ENCODE data around the gene TEX11.
"Not testable (repeated sequence)": the region's sequence is repeated elsewhere in the genome, so short reads cannot be mapped to it uniquely, and the experiment has no call there.

The TEX11 gene

DNA sequence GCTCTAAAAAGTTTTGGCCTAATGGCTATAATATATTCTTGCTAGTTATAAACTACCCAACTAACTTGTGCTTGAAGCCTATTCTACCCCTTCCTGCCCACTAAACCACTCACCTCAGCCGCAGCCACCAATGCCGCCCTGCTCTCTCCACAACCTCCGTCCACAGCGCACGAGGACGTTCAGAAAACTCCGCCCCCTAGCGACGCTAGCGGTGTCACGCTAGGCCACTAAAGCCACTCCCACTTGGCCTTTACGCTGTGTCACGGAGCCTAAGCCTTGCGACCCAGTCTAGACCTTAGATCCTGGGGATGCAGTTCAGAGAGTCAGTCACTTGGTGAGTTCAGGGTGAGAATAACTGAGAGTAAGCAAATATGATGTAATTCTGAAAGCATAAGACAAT is at the start of gene TEX11:
TEX11 (minus strand) TSS at position 171 of the 400 bp plus-strand sequence. CDS start 922 bp downstream, outside the sequence.
- DNase-seq (ENCODE audit: low read depth in 3 of 3): no peak

DNA sequence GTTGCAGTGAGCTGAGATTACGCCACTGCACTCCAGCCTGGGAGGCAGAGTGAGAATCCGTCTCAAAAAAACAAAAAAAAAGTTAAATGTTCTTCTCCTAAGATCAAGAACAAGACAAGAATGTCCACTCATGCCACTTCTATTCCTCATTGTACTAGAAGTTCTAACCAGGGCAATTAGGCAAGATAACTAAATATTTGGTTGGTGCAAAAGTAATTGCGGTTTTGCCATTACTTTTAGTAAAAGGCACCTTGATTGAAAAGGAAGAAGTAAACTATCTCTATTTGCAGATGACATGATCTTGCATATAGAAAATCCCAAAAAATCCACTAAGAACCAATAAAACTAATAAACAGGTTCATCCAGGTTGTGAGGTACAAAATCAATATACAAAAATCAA is 46.4 kb upstream of the TEX11 start:
- no peak for DNase-seq (ENCODE audit: low read depth in 3 of 3)

DNA sequence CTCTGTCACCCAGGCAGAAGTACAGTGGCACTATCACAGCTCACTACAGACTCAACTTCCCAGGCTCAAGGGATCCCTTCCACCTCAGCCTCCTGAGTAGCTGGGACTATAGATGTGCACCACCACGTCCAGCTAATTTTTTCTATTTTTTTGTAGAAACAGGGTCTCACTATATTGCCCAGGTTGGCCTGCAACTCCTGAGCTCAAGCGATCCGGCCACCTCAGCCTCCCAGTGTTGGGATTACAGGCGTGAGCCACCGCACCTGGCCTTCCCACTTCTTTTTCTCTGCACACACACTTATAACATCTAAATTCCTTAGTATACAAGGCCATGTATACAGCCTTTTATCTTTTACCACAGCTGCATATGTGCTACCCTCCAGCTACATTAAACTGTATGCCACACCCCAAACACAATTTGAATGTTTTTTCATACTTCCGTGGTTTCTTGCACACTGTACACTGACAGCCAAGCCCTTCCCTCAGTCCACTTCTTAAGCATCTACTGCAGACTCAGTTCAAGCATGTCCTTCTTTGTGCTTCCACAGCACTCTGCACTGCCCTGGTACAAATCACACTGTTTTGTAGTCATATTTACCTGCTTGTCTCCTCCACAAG is 15.9 kb upstream of the TEX11 start:
- DNase-seq (ENCODE audit: low read depth in 3 of 3): no peak

DNA sequence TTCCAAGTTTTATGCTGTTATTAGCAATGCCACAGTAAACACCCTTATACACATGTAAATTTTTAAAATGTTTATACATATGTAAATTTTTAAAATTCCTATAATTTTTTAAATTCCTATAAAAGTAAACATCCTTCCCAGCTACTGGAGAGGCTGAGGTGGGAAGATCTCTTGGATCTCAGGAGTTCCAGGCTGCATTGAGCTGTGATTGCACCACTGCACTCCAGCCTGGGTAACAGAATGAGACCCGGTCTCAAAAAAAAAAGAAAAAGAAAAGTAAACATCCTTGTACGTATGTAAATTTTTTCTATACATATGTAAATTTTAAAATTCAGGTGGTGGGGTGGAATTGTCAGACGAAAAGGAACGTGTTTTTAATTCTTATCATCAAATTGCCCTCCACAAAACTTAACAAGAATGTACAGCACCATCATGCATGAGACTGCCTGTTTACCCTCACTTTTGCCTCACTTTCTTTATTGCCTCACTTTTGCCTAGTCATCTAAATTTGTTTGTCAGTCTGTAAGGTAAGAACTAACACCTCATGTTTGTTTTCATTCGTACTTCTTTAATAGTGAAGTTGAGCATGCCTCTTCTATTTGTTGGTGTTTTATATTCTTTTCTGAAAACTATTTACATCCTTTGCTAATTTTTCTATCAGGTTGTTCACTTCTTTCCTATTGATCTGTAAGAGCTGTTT is 14.4 kb upstream of the TEX11 start:
- DNase-seq (ENCODE audit: low read depth in 3 of 3): no peak

DNA sequence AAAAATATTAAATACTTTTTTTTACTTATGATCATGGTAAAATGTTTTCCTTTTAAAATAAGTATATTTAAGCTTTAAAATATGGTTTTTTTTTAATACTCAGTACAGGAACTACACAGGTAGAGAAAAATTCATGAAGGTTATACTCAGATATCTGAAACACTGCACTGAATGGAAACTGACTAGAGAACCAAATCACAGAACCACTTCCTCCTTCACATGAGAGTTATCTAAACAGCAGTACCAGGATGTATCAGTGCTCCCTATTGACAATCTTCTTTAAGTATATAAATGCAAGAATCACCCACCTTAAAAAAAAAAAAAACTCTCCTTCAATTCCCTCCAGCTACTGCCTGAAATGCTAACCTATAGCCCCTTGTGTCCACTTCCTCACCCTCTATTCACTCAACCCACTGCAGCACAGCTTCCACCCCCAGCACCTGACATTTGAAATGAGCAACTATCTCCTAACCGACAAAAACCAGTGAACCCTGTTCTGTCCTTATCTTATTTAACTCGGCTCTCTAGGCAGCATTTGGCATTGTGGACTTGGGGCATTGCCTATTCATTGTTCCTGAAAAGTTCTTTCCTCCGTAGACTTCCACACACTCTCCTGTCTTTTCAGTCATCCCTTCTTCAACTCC is 13.3 kb upstream of the TEX11 start:
- DNase-seq (ENCODE audit: low read depth in 3 of 3): no peak

DNA sequence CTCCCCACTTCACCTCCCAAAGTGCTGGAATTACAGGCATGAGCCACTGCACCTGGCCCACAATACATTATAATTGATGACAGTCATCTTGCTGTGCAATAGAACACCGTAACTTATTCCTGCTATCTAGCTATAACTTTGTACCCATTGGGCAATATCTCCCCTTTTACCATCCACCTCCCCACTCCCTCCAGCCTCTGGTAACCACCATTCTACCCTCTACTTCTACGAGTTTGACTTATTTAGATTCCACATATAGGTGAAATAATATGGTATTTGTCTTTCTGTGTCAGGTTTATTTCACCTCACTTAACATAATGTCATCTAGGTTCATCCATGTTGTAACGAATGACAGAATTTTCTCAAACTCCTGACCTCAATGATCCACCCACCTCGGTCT is 8.2 kb upstream of the TEX11 start:
- DNase-seq (ENCODE audit: low read depth in 3 of 3): no peak

DNA sequence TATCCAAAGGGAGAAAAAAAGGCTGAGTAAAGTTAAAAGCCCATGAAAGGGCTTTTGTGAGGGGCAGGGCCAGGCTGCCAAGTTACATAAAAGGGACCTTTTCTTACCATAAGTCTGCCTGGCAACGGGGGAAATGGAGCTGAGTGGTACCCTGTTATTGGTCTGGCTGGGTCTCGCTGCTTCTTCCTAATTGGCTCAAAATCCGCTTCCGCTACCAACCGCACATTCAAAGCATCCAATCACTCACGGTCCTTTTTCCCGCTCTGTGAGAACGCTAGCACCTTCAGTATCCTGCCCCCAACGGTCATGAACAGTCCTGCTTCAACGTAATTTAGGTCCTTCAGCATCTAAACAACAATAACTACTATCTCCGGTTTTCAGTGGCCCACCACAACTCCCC is 611 bp downstream of the TEX11 start:
- no peak for DNase-seq (ENCODE audit: low read depth in 3 of 3)

DNA sequence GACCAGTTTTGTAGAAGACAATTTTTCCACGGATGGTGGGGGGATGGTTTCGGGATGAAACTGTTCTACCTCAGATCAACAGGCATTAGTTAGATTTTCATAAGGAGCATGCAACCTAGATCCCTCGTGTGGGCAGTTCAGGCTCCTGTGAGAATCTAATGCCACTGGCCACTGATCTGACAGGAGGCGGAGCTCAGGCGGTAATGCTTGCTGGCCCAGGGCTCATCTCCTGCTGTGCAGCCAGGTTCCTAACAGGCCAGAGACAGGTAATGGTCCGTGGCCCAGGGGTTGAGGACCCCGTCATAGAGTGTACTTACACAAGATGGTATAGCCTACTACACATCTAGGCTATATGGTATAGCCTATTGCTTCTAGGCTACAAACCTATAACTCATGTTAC is 7.0 kb downstream of the TEX11 start:
- DNase-seq (ENCODE audit: low read depth in 3 of 3): no peak

DNA sequence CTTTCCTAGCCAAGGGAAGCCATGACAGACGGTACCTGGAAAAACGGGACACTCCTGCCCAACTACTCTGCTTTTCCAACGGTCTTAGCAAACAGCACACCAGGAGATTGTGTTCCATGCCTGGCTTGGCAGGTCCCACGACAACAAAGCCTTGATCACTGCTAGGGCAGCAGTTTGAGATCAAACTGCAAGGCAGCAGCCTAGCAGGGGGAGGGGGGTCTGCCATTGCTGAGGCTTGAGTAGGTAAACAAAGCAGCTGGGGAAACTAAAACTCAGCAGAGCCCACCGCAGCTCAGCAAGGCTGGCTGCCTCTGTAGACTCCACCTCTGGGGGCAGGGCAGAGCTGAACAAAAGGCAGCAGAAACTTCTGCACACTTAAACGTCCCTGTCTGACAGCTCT is 18.1 kb downstream of the TEX11 start:
- DNase-seq (ENCODE audit: low read depth in 3 of 3): not testable (repeated sequence)

DNA sequence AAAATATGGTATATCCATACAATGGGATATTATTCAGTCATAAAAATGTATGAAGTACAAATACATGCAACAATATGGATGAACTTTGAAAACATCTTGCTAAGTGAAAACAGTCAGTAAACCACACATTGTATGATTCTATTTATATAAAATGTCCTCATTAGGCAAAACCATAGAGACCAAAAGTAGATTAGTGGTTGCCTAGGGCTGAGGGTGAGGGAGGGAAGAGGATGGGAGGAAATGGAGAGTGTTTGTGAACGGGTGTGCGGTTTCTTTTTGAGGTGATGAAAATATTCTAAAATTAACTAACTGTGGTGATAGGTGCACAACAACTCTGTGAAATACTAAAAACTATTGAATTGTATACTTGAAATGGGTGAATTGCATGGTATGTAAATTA is 29.6 kb downstream of the TEX11 start:
- no peak for DNase-seq (ENCODE audit: low read depth in 3 of 3)

DNA sequence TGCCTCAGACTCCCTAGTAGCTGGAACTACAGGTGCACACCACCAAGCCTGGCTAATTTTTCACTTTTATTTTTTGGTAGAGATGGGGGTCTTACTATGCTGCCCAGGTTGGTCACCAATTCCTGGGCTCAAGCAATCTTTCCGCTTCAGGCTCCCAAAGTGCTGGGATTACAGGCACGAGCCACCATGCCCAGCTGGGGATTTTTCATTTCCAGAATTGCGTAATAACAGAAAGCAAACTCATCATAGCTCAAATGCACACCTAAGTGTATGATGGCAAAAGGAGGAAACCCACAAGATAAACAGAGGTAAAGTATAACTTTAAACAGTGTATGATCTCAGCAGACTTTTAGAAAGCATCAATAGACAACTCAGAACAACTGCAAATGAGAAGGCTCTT is 56.2 kb downstream of the TEX11 start:
- DNase-seq (ENCODE audit: low read depth in 3 of 3): no peak

DNA sequence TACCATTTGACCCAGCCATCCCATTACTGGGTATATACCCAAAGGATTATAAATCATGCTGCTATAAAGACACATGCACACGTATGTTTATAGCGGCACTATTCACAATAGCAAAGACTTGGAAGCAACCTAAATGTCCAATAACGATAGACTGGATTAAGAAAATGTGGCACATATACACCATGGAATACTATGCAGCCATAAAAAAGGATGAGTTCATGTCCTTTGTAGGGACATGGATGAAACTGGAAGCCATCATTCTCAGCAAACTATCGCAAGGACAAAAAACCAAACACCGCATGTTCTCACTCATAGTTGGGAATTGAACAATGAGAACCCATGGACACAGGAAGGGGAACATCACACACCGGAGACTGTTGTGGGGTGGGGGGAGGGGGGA is 64.4 kb downstream of the TEX11 start:
- not testable (repeated sequence) for DNase-seq (ENCODE audit: low read depth in 3 of 3)

DNA sequence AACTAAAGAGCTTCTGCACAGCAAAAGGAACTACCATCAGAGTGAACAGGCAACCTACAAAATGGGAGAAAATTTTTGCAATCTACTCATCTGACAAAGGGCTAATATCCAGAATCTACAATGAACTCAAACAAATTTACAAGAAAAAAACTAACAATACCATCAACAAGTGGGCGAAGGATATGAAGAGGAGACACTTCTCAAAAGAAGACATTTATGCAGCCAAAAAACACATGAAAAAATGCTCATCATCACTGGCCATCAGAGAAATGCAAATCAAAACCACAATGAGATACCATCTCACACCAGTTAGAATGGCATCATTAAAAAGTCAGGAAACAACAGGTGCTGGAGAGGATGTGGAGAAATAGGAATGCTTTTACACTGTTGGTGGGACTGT is 64.9 kb downstream of the TEX11 start:
- DNase-seq (ENCODE audit: low read depth in 3 of 3): not testable (repeated sequence)

DNA sequence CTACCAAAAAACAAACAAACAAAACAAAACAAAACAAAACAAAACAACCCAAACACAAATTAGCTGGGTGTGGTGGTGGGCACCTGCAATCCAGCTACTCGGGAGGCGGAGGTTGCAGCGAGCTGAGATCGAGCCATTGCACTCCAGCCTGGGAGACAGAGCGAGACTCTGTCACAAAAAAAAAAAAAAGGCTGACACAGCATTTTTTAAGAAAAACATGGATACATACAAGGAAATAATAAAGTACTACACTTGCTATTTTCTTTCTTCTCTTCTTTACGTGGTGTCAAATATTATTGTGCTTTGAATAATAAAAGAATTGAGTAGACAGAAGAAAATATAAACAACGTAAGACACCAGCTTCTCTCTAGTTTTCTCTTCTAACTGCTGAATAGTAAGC is 73.9 kb downstream of the TEX11 start:
- no peak for DNase-seq (ENCODE audit: low read depth in 3 of 3)

DNA sequence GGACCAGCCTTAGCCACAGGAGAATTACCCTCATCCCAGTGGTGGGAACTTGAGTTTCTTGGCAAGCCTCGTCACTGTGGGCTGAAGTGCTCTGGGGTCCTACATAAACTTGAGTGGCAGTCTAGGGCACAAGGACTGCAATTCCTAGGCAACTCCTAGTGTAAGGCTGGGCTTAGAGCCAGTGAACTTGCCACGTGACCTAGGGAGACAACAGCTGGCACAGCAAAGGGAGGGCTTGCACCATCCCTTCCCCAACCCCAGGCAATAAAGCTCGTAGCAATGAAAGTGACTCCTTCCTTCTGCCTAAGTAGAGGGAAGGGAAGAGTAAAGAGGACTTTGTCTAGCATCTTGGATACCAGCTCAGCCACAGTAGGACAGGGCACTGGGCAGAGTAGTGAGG is 81.8 kb downstream of the TEX11 start:
- DNase-seq (ENCODE audit: low read depth in 3 of 3): no peak

DNA sequence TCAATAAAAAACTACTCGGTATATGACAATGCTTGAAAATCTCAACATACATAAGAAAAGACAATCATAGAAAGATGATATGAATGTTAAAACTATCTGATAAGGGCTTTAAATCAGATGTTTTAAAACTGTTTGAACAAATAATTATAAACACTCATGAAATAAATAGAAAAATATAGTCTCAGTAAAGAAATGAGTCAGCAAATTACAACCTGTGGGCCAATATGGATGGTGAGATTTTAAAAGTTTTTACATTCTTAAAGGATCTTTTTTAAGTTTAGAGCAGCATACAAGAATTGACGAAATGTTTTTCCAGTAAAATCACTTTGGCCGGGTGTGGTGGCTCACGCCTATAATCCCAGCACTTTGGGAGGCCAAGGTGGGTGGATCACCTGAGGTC is 83.1 kb downstream of the TEX11 start:
- no peak for DNase-seq (ENCODE audit: low read depth in 3 of 3)

DNA sequence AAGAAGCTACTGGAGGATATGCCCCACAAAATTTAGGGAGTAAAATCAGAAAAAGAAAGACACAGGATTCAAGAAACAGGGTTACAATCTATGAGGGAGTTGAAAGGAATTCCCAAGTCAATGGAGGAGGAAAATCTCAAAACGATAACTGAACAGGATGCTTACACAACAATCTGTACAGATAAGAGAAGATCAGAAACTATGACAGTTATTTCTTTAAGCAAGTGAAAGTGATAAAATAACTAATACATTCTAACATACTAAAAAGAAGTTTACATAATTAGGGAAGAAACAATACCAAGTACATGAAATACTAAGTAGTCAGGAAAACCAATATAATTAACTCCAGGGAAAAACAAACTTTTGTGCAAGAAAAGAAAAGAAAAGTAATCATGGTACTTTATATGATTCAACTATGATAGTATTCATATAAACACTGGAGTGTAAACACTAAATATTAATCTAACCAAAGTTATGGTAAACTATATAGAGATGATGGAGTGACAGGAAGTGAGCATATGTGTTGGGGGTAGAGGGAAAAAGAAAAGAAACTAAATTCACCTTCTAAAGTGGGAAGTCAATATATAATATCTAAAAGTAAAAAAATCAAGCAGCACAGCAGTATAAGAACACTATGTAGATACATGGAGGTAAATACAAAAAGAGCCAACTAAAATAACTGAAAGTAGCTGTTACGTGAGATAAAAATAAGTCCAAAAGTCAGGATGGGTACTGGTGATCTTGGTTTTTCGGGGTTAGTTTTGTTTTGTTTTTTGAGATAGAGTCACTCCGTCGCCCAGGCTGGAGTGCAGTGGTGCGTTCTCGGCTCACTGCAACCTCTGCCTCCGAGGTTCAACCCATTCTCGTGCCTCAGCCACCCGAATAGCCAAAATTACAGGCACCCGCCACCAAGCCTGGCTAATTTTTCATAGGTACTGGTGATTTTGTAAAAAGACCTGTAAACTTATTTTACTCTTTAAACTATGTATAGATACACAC is 99.3 kb downstream of the TEX11 start:
- no peak for DNase-seq (ENCODE audit: low read depth in 3 of 3)

DNA sequence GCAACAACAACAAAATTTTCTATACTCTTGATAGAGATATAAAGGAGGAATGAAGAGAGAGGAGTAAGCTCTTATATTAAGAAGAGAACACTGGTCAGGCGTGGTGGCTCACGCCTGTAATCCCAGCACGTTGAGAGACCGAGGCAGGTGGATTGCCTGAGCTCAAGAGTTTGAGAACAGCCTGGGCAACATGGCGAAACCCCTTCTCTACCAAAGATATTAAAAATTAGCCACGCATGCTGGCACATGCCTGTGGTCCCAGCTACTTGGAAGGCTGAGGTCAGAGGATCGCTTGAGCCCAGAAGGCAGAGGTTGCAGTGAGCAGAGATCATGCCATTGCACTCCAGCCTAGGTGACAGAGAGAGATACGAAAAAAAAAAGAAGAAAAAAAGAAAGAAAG is 102.4 kb downstream of the TEX11 start:
- no peak for DNase-seq (ENCODE audit: low read depth in 3 of 3)

DNA sequence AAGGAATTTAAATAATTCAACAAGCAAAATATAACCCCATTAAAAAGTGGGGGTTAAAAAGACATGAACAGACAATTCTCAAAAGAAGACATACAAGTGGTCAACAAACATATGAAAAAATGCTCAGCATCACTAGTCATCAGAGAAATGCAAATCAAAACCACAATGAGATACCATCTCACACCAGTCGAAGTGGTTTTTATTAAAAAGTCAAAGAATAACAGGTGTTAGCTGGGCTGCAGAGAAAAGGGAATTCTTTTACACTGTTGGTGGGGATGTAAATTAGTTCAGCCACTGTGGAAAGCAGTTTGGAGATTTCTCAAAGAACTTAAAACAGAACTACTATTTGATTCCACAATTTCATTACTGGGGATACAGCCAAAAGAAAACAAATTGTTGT is 111.8 kb downstream of the TEX11 start:
- DNase-seq (ENCODE audit: low read depth in 3 of 3): not testable (repeated sequence)

DNA sequence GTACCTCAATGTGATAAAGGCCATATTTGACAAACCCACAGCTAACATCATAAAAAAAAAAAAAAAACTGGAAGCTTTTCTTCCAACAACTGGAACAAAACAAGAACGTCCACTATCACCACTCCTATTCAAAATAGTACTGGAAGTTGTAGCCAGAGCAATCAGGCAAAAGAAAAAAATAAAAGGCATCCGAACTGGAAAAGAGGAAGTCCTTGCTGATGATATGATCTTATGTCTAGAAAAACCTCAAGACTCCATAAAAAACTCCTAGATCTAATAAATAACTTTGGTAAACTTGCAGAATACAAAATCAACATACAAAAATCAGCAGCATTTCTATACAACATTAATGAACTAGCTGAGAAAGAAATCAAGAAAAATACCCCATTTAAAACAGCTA is 134.3 kb downstream of the TEX11 start:
- DNase-seq (ENCODE audit: low read depth in 3 of 3): no peak

DNA sequence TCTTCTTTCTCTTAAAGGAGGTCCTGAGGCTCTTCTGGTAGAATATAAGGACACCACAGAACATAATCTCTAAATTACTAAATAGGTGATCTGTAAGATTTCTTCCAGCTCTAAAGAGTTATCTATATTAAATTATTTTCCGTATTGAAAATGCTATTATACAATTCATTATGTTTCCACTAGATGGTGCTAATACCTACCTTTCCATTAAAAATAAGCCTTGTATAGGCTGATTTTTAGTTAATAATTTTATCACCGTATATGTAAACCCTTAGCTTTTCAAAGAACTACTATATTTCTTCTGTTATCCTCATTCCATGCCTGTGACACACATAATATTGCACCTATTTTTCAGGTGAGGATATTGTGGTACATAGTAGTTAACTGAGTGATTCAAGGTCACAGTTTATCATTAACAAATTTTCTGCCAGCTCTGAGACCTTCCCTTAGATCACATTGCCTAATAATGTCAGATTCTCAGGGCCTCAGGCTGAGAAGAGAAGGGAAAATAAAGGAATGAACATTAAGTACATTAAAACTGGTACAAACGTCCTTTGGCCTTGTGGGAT is 138.8 kb downstream of the TEX11 start:
- DNase-seq (ENCODE audit: low read depth in 3 of 3): no peak

DNA sequence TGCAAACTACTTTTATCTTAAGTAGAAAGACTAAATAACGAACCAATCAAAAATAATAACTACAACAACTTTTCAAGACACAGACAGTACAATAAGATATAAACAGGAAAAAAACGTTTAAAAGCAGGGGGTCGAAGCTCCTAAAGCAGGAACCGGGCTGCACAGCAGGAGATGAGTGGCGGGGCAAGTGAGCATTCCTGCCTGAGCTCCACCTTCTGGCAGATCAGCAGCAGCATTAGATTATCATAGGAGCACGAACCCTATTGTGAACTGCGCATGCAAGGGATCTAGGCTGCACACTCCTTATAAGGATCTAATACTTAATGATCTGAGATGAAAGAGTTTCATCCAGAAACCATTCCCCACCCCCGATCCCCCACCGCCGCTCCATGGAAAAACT is 146.2 kb downstream of the TEX11 start:
- DNase-seq (ENCODE audit: low read depth in 3 of 3): no peak
